ENCODE results near the gene FLAD1. TPM values are rescaled to one million over a fixed set of nuclear protein-coding genes. Genes with fewer than 3 reads are reported as not detected.

FLAD1 gene
- total RNA-seq, 2 experiments from 2014 or later, result 62.8 to 63.2 TPM

GRCh38 chr1:154993572-154994268, 10.6 kb downstream of the FLAD1 start, which contains the start of gene LENEP:
Gene LENEP (plus strand): TSS chr1:154993586. CDS start chr1:154993608, 22 bp downstream.
- ChIA-PET CTCF (interaction anchor here (0.9 to 3.1 kb wide), 7 partner anchors 10 to 98 kb away, joined by 3 to 12 read pairs (median 4); partner anchors contain the start of genes FLAD1 and PYGO2), POLR2A (interaction anchor here (1.4 to 2.2 kb wide), 2 partner anchors 10 to 24 kb away, joined by 4 to 11 read pairs; partner anchors contain the start of gene FLAD1)

- CTCF ChIA-PET, result interaction anchor here (1.1 to 3.1 kb wide), 6 partner anchors 10 to 97 kb away, joined by 3 to 12 read pairs (median 4); partner anchors contain the start of genes FLAD1 and PYGO2
- POLR2A ChIA-PET, result interaction anchor here (1.4 to 2.2 kb wide), 2 partner anchors 11 to 23 kb away, joined by 4 to 11 read pairs; partner anchors contain the start of gene FLAD1
Measured at GRCh38 chr1:154994269-154994587, 11.1 kb downstream of the FLAD1 start.

GRCh38 chr1:154994591-154994990, 11.4 kb downstream of the FLAD1 start:
- ChIA-PET CTCF (interaction anchor here (1.1 to 3.1 kb wide), 6 partner anchors 11 to 97 kb away, joined by 3 to 12 read pairs (median 4); partner anchors contain the start of genes FLAD1 and PYGO2), POLR2A (interaction anchor here (0.6 to 2.2 kb wide), 4 partner anchors 9 to 338 kb away, joined by 3 to 11 read pairs (median 4); partner anchors contain the start of gene FLAD1)

- CTCF ChIA-PET, result interaction anchor here (0.6 to 10.0 kb wide), 6 partner anchors 8 to 421 kb away, joined by 3 to 115 read pairs (median 4); partner anchors contain the start of gene FLAD1
Measured at GRCh38 chr1:154995301-154995983, 12.3 kb downstream of the FLAD1 start.

GRCh38 chr1:154996966-154997701, 14.0 kb downstream of the FLAD1 start:
- ChIA-PET POLR2A (no interaction called here), CTCF (interaction anchor here (1.0 to 10.0 kb wide), 6 partner anchors 10 to 88 kb away, joined by 3 to 115 read pairs (median 4); partner anchors contain the start of genes PMVK and PYGO2)

More at GRCh38 chr1:154995301-154995983, 12.3 kb downstream of the FLAD1 start:
- POLR2A ChIA-PET, result interaction anchor here (0.7 kb wide), 1 partner anchor 337 kb away, joined by 3 read pairs; no protein-coding TSS in a partner anchor

- POLR2A ChIA-PET, result interaction anchor here (0.7 to 2.1 kb wide), 5 partner anchors 15 to 62 kb away, joined by 3 to 8 read pairs (median 7); partner anchors contain the start of genes FLAD1, PBXIP1, PMVK and PYGO2
- CTCF ChIA-PET, result interaction anchor here (0.9 to 10.0 kb wide), 20 partner anchors 8 to 62 kb away, joined by 3 to 115 read pairs (median 8); partner anchors contain the start of genes ADAM15, FLAD1, PBXIP1 and PMVK
Measured at GRCh38 chr1:154998201-154998780, 15.1 kb downstream of the FLAD1 start.

- ChIA-PET POLR2A (interaction anchor here (0.6 to 2.1 kb wide), 8 partner anchors 16 to 372 kb away, joined by 3 to 8 read pairs (median 4); partner anchors contain the start of genes FLAD1, PBXIP1, PMVK and PYGO2), CTCF (interaction anchor here (0.9 to 10.0 kb wide), 25 partner anchors 9 to 86 kb away, joined by 3 to 115 read pairs (median 5); partner anchors contain the start of genes ADAM15, CKS1B, EFNA4 and FLAD1)
Measured at GRCh38 chr1:154998818-154999570, 15.8 kb downstream of the FLAD1 start.

GRCh38 chr1:154999571-155000410, 16.6 kb downstream of the FLAD1 start:
- CTCF ChIA-PET, result interaction anchor here (0.5 to 10.0 kb wide), 27 partner anchors 9 to 275 kb away, joined by 3 to 115 read pairs (median 4); partner anchors contain the start of genes ADAM15, CKS1B, EFNA4 and FLAD1
- POLR2A ChIA-PET, result interaction anchor here (0.5 to 2.1 kb wide), 9 partner anchors 16 to 373 kb away, joined by 3 to 8 read pairs (median 5); partner anchors contain the start of genes FLAD1, PMVK and PYGO2

GRCh38 chr1:155000411-155000725, 17.2 kb downstream of the FLAD1 start:
- ChIA-PET POLR2A (interaction anchor here (0.5 to 2.1 kb wide), 6 partner anchors 17 to 85 kb away, joined by 4 to 8 read pairs (median 6); partner anchors contain the start of genes PMVK and PYGO2), CTCF (interaction anchor here (1.0 to 10.0 kb wide), 14 partner anchors 8 to 85 kb away, joined by 3 to 115 read pairs (median 8); partner anchors contain the start of genes ADAM15, CKS1B, PBXIP1 and PYGO2)

- ChIA-PET POLR2A (interaction anchor here (0.6 to 2.1 kb wide), 5 partner anchors 39 to 84 kb away, joined by 3 to 8 read pairs (median 4); partner anchors contain the start of genes PMVK and PYGO2), CTCF (interaction anchor here (0.7 to 10.0 kb wide), 12 partner anchors 8 to 84 kb away, joined by 3 to 115 read pairs (median 4); partner anchors contain the start of genes PBXIP1, PMVK and PYGO2)
Measured at GRCh38 chr1:155000726-155001424, 17.7 kb downstream of the FLAD1 start.

- ChIA-PET POLR2A (interaction anchor here (0.6 to 0.7 kb wide), 2 partner anchors 47 to 65 kb away, joined by 3 to 4 read pairs; partner anchors contain the start of gene PMVK), CTCF (interaction anchor here (0.7 to 10.0 kb wide), 7 partner anchors 9 to 84 kb away, joined by 3 to 115 read pairs (median 3); partner anchors contain the start of genes PMVK and PYGO2)
Measured at GRCh38 chr1:155001425-155001674, 18.2 kb downstream of the FLAD1 start.

GRCh38 chr1:155001675-155002463, 18.7 kb downstream of the FLAD1 start:
- CTCF ChIA-PET, result interaction anchor here (0.7 to 10.0 kb wide), 7 partner anchors 9 to 83 kb away, joined by 3 to 115 read pairs (median 3); partner anchors contain the start of genes PMVK and PYGO2

GRCh38 chr1:155002464-155003226, 19.5 kb downstream of the FLAD1 start, which contains the start of gene ZBTB7B:
Gene ZBTB7B (plus strand): TSS chr1:155002802. CDS start chr1:155014661, 11,859 bp downstream.
- CTCF ChIA-PET, result interaction anchor here (1.2 to 10.0 kb wide), 3 partner anchors 12 to 48 kb away, joined by 4 to 115 read pairs (median 6); partner anchors contain the start of genes ADAM15 and PBXIP1
- POLR2A ChIA-PET, result no interaction called here

More at GRCh38 chr1:155001675-155002463, 18.7 kb downstream of the FLAD1 start:
- POLR2A ChIA-PET, result interaction anchor here (0.6 to 0.7 kb wide), 2 partner anchors 47 to 66 kb away, joined by 3 to 4 read pairs; partner anchors contain the start of gene PMVK
